Measurements from ENCODE around the gene PITPNM3.
"Not testable (repeated sequence)": the region's sequence is repeated elsewhere in the genome, so short reads cannot be mapped to it uniquely, and the experiment has no call there.

The PITPNM3 gene

GRCh38 chr17:6556121-6557039 is at the start of gene PITPNM3:
Gene PITPNM3, minus strand, starts transcription at chr17:6556555. Its CDS starts 149 bp downstream, at chr17:6556406.
- no peak for DNase-seq (ENCODE audit: low spot score)

GRCh38 chr17:6605142-6605541 is 48.8 kb upstream of the PITPNM3 start:
- no peak for DNase-seq (ENCODE audit: low spot score)

GRCh38 chr17:6603744-6604325 is 47.5 kb upstream of the PITPNM3 start:
- DNase-seq (ENCODE audit: low spot score), result no peak

- DNase-seq (ENCODE audit: low spot score), result no peak
Observed at GRCh38 chr17:6602141-6602540, 45.8 kb upstream of the PITPNM3 start.

- DNase-seq (ENCODE audit: low spot score), result peak; percentile 95
Observed at GRCh38 chr17:6599364-6599763, 43.0 kb upstream of the PITPNM3 start.

- DNase-seq (ENCODE audit: low spot score), result no peak
Observed at GRCh38 chr17:6597727-6598126, 41.4 kb upstream of the PITPNM3 start.

- DNase-seq (ENCODE audit: low spot score), result no peak
Observed at GRCh38 chr17:6596941-6597340, 40.6 kb upstream of the PITPNM3 start.

GRCh38 chr17:6596511-6596910 is 40.2 kb upstream of the PITPNM3 start:
- no peak for DNase-seq (ENCODE audit: low spot score)

GRCh38 chr17:6596081-6596480 is 39.7 kb upstream of the PITPNM3 start:
- DNase-seq (ENCODE audit: low spot score), result no peak

- DNase-seq (ENCODE audit: low spot score), result not testable (repeated sequence)
Observed at GRCh38 chr17:6593371-6593770, 37.0 kb upstream of the PITPNM3 start.

GRCh38 chr17:6592173-6592572 is 35.8 kb upstream of the PITPNM3 start:
- no peak for DNase-seq (ENCODE audit: low spot score)

- DNase-seq (ENCODE audit: low spot score), result no peak
Observed at GRCh38 chr17:6591599-6592158, 35.3 kb upstream of the PITPNM3 start.

- DNase-seq (ENCODE audit: low spot score), result no peak
Observed at GRCh38 chr17:6589266-6589946, 33.1 kb upstream of the PITPNM3 start.

GRCh38 chr17:6588165-6588564 is 31.8 kb upstream of the PITPNM3 start:
- no peak for DNase-seq (ENCODE audit: low spot score)

- no peak for DNase-seq (ENCODE audit: low spot score)
Observed at GRCh38 chr17:6587310-6587709, 31.0 kb upstream of the PITPNM3 start.

- DNase-seq (ENCODE audit: low spot score), result no peak
Observed at GRCh38 chr17:6583411-6583810, 27.1 kb upstream of the PITPNM3 start.

GRCh38 chr17:6580625-6581024 is 24.3 kb upstream of the PITPNM3 start:
- DNase-seq (ENCODE audit: low spot score), result no peak

GRCh38 chr17:6578491-6578890 is 22.1 kb upstream of the PITPNM3 start:
- DNase-seq (ENCODE audit: low spot score), result no peak

GRCh38 chr17:6577686-6578263 is 21.4 kb upstream of the PITPNM3 start:
- no peak for DNase-seq (ENCODE audit: low spot score)

- DNase-seq (ENCODE audit: low spot score), result no peak
Observed at GRCh38 chr17:6576038-6576785, 19.9 kb upstream of the PITPNM3 start.

- no peak for DNase-seq (ENCODE audit: low spot score)
Observed at GRCh38 chr17:6575596-6575988, 19.2 kb upstream of the PITPNM3 start.

Data from pons (tissue), 1 donor.